GM21619 (cell line): ENCODE data around the gene FGF14.

Source experiments
- ATAC-seq: cut with Tn5 transposase; IDR thresholded peaks from one replicate; pipeline ENCODE4 v1.9.1; 2021; ENCODE audit not compliant: unreplicated experiment

Gene FGF14

DNA sequence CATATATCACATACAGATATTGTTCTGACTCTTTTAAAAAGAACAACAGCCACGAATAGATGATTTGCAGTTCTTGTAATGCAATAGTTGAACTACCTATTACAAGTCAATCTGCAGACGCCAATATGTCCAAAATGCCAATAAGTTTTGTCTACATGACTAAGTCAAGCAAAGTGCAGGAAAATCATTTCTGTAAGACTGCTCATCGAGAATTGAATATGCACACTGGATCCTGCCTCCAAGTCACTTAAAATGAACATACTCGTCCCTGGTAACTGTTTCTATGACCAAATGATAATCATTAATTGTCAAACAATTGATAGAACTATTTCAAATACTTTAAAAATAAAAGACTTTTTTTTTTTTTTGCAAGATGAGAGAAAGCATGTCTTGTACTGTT lies 573.7 kb downstream of the FGF14 start:
- no peak for ATAC-seq

GRCh38 chr13:101817898-101818297 lies 584.0 kb downstream of the FGF14 start:
- no peak for ATAC-seq

GRCh38 chr13:101811881-101812280 lies 590.0 kb downstream of the FGF14 start:
- no peak for ATAC-seq

GRCh38 chr13:101811284-101811839 lies 590.5 kb downstream of the FGF14 start:
- no peak for ATAC-seq

DNA sequence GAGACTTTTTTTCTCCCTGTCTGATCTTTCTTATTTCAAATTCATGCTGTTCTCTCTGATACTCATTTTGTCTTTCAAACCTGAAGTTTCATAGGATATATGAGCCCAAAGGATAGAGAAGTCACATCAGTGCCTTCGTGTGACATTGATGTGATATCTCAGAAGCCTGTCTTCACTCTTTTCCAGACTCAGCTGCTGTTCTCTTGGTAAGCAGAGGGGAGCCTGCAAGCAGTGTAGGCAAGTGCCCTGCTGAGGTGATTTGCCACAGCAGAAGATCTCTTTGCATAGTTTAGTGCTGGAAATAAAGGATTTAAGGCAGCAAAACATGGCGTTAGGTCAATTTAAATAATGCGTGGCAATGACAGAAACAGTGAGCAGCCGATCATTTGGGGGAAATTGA lies 602.7 kb downstream of the FGF14 start:
- no peak for ATAC-seq

GRCh38 chr13:101798437-101798836 lies 603.4 kb downstream of the FGF14 start:
- no peak for ATAC-seq

- no peak for ATAC-seq
Observed at GRCh38 chr13:101795460-101795859, 606.4 kb downstream of the FGF14 start.

DNA sequence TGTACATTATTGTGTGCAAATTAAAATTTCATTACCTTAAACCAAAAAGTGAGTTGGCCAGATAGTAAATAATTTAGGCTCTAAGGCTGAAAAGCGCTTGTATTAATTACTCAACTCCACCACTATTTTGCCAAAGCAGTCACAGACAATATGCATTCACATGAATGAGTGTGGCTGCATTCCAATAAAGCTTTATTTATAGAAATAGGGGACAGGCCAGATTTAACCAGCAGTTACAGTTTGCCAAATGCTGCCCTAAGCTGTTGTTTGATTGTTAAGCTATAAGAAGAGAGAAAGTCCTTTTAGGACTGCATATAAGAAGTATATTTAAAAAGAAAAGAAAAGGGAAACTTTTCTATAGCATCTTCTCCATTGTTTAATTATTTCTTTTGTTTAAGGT lies 606.8 kb downstream of the FGF14 start:
- no peak for ATAC-seq

DNA sequence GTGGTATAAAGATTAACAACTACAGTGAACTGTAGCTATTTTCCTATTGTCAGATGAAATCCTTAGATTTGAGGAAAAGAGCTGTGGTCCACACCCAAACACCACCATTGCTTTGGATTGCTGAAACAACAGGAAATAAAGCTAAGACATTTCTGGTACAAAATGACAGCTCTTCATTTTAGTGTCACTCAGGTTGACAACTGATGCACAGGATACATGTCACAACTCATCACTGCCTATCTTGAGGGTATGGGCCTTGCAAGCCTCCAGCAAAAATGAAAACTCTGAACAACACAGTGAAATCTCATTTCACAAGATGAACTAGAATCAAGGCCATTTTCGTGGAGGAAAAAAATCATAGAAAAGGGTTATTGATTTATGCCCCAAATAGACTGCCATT lies 609.7 kb downstream of the FGF14 start:
- ATAC-seq, result no peak

GRCh38 chr13:101785858-101786257 lies 616.0 kb downstream of the FGF14 start:
- peak; percentile 52 for ATAC-seq

DNA sequence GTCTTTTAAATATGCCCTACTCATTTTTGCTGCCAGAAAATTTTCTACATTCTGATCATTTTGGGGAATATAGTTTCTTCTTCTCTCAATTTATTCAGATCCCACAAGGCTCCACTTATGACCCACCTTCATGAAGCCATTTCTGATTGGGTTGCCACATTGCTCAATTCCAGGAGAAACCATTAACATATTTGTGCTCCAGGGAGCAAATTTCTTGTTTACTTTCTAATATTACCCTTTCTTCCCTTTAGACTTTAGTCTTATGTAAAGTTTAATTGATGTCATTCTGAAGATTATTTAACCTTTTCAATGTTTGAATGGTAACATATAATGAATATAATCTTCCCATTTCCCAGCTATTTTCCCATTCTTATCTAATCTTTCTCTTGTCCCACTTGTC lies 617.5 kb downstream of the FGF14 start:
- ATAC-seq, result no peak

DNA sequence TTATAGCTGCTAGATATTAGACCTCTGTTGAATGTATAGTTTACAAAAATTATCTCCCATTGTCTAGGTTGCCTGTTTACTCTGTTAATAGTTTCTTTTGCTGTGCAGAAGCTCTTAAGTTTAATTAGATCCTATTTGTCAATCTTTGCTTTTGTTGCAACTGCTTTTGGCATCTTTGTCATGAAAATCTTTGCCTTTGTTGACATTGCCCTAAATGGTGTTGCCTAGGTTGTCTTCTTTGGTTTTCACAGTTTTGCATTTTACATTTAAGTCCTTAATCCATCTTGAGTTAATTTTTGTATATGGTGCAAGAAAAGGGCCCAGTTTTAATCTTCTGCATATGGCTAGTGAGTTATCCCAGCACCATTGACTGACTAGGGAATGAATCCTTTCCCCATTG lies 618.3 kb downstream of the FGF14 start:
- no peak for ATAC-seq

- no peak for ATAC-seq
Observed at GRCh38 chr13:101780211-101780610, 621.6 kb downstream of the FGF14 start.

DNA sequence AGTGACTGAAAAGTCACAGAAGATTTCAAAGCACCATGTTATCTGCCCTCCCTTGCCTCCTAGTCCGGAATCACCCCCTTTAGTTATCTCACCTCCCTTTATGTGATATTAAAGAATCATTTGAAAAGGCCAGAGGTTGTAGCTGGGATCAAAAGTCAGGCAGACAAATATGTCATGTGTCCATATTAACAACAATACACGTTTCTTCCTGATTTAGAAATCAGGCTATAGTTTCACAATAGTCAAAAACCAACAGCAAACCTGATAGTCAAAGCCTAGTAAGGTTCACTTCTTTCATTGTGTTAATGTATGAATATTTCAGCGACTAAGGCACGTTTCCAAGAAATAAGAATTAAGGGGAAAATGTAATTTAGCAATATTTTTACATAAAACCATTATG lies 622.7 kb downstream of the FGF14 start:
- no peak for ATAC-seq

GRCh38 chr13:101775267-101775666 lies 626.6 kb downstream of the FGF14 start:
- ATAC-seq, result no peak

DNA sequence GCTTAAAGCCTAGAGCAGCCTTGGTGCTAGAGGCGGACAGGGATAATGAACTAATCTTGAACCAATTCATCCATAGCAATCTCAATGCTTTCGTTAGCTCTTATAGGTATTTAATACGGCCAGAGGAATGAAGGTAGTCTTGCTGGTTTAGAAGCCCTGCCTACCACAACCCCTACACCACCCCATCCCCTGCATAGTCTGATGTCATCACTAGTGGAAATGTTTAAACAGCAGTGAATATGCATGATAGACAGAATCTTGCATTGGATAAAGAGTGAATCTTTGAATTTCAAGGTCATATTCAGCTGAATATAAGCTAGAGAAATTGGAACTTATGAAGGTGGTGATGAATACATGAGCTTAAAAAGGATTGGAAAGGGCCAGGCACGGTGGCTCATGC lies 627.5 kb downstream of the FGF14 start:
- ATAC-seq, result no peak

GRCh38 chr13:101773062-101773461 lies 628.8 kb downstream of the FGF14 start:
- no peak for ATAC-seq

DNA sequence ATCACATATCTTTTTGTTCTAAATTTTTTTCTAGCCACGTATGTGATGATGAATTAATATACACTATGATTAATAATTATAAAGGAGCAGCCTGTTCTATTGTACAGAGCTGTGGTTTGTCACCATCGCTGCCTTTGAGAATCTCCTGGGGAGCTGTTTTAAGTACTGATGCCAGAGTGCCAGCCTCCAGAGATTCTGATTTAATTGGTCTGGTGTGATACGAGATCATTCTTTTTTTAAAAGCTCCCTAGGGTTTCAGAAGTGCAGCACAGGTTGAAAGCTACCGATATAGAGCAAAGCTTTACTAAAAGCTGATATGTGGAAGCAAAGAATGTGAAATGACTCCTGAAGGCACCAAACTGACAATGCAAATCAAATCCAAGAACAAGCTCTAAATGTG lies 634.7 kb downstream of the FGF14 start:
- ATAC-seq, result no peak

- ATAC-seq, result no peak
Observed at GRCh38 chr13:101763191-101763590, 638.7 kb downstream of the FGF14 start.

DNA sequence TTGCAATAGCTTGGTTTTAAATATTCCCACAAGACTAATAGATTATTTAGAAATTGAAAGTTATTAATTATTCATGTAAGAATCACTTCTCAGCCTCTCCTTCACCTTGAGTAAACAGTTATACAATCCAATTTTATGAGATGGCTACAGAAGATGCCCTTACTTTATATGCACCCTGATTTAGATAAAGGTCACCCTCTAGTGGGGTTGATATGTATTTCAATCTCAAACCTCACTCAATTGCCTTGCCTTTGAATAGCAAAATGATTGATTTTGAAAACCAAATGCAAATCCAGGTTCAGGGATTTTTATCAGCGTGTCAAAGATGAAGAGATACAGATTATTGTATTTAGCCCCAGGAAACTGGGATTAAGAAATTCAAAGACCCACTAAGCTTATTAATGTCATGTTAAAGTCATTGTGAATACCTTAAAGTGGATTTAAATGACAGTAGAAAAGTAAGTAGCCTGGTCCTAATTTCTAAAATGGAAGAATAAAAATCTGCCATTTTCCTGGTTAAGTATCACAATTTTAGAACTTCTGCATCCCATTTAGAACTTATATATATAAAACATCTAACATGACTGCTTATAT lies 644.3 kb downstream of the FGF14 start:
- ATAC-seq, result peak; percentile 92

DNA sequence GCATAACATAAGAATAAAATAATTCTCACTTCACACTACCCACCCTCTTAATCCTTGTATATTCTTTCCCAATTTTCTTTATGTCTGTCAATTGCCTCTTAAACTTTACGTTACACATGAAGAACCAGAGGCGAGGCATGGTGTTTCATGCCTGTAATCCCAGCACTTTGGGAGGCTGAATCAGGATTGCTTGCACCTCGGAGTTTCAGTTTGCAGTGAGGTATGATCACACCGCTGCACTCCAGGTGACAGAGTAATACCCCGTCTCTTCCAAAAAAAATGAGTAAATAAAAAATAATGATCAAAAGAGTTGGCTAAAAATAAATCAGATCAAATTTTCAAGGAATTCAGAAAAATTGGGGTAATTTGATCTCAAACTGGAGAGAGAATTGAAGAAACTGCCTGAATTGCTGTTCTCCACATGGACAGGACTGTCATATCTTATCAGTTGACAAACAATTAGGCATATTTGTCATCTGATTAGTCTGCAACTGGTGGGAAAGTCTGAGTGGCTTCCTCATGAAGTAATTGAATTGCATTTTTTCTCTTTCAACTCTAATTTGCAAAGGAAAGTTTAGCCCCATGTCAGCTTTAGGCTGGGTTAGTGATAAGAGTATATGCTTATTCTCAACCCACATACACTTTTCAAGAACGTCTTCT lies 646.5 kb downstream of the FGF14 start:
- ATAC-seq, result no peak

DNA sequence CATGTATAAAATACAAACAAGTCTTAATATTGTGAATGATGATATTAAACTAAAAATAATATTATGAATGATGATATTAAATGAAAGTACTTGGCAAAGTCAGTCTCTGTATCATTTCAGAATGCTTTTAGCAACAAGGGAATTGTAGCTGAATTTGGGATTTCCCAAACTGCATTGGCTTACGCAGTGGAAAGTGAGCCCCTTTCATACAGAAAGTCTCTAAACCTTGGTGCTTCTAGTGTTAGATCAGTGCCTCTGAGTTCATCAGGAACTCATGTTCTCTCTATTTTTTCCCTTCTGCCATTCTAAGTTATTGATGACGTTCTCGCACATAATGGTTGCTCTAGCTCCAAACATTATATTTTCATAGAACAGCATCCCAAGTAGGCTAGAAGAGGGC lies 649.4 kb downstream of the FGF14 start:
- ATAC-seq, result peak; percentile 39

DNA sequence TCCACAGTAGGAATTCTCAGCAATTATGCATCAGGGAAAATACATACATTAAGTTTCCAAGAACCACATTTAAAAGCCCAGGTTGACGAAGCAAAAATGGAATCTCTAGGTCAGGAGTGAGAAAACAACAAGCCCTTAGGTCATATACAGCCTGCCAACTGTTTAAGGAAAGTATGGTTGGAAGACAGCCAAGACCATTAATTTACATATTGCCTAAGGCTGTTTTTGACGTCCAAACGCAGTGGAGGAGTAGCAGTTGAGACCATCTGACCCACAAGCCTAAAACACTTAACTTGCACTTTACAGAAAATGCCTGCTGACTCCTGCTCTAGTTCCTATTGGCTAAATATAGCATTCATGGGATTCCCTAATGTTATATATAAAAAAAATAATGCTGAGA lies 650.4 kb downstream of the FGF14 start:
- peak; percentile 56 for ATAC-seq
